ENCODE results near the gene NLRP14.

Gene NLRP14

DNA sequence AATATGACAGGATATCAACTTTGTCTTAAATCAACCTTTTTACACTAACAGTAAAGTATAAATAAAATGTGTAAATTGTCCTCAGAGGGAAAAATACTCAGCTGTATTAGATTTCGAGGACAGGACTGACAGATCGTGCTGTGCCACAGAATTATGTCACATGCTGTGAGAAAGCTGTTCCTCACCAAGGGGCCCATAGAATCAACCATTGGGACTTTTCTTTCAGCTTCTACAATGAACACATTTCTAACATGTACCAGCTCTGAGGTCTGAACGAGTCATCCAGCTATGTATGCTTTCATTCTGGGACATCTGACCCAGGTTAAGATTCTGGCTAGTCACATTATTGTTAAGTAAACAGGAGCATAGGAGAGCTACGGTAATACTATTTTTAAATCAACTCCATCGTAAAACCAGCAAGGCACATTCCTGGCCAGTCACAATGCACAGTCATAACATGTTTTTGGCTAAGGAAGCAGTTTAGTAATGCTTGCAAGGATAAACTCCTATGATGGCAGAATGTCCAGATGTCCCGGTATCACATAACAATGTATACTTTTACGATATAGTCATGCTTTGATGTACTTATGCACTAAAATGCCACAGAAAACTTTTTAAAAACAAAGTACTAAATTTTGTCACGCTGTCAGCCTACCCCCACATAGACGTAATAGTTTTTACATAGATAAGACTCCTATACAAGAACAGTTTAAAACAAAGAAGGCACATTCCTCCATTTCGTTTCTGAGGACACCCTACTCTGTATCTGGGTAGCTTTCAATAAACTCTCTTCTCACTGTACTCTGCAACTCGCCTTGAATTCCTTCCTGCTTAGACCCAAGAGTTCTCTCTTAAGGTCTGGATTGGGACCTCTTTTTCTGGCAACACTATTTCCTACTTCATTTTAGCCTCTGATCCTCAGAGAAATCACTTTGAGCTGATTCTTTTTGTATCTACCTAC lies 27.5 kb upstream of the NLRP14 start:
- no peak for DNase-seq (ENCODE audit: low read depth)
- H3K4me3 ChIP-seq (ENCODE audit: low read depth, low read length): no peak overlapping the region
- TF ChIP-seq, protein P1, sequence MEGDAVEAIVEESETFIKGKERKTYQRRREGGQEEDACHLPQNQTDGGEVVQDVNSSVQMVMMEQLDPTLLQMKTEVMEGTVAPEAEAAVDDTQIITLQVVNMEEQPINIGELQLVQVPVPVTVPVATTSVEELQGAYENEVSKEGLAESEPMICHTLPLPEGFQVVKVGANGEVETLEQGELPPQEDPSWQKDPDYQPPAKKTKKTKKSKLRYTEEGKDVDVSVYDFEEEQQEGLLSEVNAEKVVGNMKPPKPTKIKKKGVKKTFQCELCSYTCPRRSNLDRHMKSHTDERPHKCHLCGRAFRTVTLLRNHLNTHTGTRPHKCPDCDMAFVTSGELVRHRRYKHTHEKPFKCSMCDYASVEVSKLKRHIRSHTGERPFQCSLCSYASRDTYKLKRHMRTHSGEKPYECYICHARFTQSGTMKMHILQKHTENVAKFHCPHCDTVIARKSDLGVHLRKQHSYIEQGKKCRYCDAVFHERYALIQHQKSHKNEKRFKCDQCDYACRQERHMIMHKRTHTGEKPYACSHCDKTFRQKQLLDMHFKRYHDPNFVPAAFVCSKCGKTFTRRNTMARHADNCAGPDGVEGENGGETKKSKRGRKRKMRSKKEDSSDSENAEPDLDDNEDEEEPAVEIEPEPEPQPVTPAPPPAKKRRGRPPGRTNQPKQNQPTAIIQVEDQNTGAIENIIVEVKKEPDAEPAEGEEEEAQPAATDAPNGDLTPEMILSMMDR (IDR thresholded peaks at IDR 0.05; ENCODE audit: low read depth, low read length, missing control alignments): no peak

DNA sequence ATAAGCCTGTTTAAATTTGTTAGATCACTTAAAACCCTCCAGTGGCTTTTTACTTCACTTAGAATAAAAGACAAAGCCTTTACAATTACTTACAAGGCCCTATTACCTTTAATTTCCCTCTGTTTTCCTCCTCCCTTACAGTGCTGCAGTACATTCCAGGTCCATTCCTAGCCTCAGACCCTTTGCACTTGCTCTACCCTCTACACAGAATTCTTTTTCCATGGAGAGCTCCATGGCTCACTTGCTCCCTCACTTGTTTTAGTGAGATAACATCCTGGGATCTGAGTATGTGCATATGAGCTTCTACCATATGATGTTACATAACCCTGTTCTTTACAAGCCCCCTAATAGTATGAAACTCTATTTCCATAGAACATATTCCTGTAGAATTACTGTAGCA lies 24.6 kb upstream of the NLRP14 start:
- DNase-seq (ENCODE audit: low read depth): no peak
- no peak overlapping the region for H3K4me3 ChIP-seq (ENCODE audit: low read depth, low read length)
- TF ChIP-seq, protein P1 (IDR thresholded peaks at IDR 0.05; ENCODE audit: low read depth, low read length, missing control alignments): no peak

DNA sequence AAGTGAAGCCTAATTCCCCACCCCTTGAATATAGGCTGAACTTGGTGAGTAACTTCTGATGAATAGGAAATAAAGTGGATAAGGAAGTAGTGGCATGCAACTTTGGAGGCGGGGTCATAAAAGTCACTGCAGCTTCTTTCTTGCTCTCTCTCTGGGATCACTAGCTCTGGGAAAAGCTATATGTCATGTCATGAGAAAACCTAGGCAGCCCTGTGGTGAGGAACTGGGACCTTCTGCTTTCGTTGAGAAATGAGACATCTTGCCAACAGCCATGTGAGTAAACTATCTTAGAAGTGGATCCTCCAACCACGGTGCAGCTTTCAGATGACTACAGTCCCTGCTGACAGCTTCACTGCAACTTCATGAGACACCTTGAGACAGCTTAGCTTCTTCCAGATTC lies 15.8 kb upstream of the NLRP14 start:
- TF ChIP-seq, protein P1 (IDR thresholded peaks at IDR 0.05; ENCODE audit: low read depth, low read length, missing control alignments): no peak
- DNase-seq (ENCODE audit: low read depth): peak; percentile 12
- no peak overlapping the region for H3K4me3 ChIP-seq (ENCODE audit: low read depth, low read length)

DNA sequence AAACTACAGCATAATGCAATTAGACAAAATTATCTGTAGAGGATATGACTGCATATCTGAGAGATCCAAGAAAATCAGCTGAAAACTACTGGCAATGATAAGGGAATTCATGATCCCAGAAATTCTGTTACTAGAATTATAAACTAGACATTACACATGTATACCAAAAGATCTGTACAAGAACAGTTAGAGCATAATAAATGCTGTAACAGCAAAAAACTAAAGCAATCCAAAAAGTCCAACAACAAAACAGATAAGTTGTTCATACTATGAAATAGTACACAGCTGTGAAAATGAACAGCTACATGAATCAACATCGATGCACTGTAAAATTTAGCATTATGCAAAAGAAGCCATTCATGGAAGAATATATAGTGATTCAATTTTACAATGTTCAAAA lies 6.2 kb upstream of the NLRP14 start:
- DNase-seq (ENCODE audit: low read depth): no peak
- H3K4me3 ChIP-seq (ENCODE audit: low read depth, low read length): no peak overlapping the region
- TF ChIP-seq, protein P1 (IDR thresholded peaks at IDR 0.05; ENCODE audit: low read depth, low read length, missing control alignments): no peak

DNA sequence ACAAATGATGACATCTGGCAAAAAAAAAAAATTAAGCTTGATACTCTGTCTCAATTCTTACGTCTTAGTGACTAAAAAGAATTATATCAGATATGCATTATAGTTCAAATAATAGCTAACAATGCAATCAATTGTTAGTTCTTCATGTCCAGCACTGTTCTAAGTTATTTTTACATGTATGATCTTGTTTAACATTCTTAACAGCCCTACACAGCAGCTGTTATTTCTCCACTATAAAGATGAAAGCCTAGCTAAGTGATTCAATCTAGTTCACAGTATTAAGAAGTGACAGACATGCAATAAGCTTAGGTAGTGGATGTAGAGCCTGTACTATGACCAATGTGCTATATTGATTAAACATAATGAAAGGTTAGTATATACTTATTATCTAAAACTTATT lies 4.3 kb upstream of the NLRP14 start:
- no peak overlapping the region for H3K4me3 ChIP-seq (ENCODE audit: low read depth, low read length)
- TF ChIP-seq, protein P1 (IDR thresholded peaks at IDR 0.05; ENCODE audit: low read depth, low read length, missing control alignments): no peak
- DNase-seq (ENCODE audit: low read depth): no peak

DNA sequence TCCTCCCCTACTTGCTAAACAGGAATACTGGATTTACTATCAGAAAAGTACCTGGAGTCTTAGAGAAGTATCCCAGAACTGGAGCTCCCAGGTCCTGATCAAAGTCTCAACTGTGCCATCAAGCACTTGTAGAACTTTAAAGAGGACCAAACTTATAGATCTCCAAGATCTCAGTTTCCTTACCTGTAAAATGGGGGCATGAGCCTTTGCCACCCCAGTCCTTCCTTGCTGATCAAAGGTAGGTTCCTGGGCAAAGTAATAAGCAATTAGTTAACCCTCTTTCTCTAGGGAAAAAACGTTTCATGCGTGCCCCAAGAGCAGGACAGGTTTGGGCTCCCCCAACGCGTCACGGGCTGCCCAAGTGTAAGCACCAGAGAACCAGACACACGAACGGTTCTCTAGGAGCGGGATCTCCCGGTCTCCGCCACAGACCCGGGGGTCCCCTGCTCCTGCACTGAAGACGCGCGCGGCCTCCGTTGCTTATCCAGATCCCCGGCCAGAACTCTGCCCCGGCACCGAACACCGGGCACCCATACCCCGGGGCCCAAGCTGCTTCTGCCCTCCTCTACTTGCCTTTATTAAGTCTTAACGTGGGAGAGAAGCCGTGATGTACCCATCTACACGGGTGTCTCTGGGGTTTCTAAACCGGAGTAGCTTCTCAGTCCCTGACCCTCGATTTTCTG lies 638 bp upstream of the NLRP14 start:
- H3K4me3 ChIP-seq (ENCODE audit: low read depth, low read length): peak overlapping the region; percentile 46
- TF ChIP-seq, protein P1 (IDR thresholded peaks at IDR 0.05; ENCODE audit: low read depth, low read length, missing control alignments): no peak
- DNase-seq (ENCODE audit: low read depth): no peak
